Activated B cell treated with CpG ODN at 0.5 μM for 24 hours (primary cell): ENCODE data around the gene RORB. TPM values are rescaled to one million over a fixed set of nuclear protein-coding genes. Genes with fewer than 3 reads are reported as not detected.

Source experiments
- ATAC-seq: fragments of 200-7000 bp; cut with Tn5 transposase; one replicate; pipeline ENCODE4 v1.10.0; 2021; ENCODE audit warnings: low read depth, mild to moderate bottlenecking, moderate library complexity
- CTCF ChIA-PET: fragments of 350-600 bp; sonication (Branson Sonifier 250); formaldehyde crosslinking; loops from one replicate; lab custom pipeline; 2021; ENCODE audit warnings: antibody characterized with exemption; lab: Charles Lee
- POLR2A ChIA-PET: fragments of 350-600 bp; sonication (Branson Sonifier 250); formaldehyde crosslinking; loops from one replicate; lab custom pipeline; 2021; ENCODE audit warnings: antibody characterized with exemption; lab: Charles Lee
- DNase-seq: peaks from one replicate; pipeline ENCODE4 v3.0.0; 2022
- H3K27ac Mint-ChIP-seq: one replicate; pipeline ENCODE4 v1.8.0; 2020; ENCODE audit warnings: mixed read lengths
- H3K27me3 Mint-ChIP-seq: one replicate; pipeline ENCODE4 v1.8.0; 2021; ENCODE audit warnings: mixed read lengths
- H3K36me3 Mint-ChIP-seq: one replicate; pipeline ENCODE4 v1.8.0; 2021; ENCODE audit warnings: low read depth, mixed read lengths
- H3K4me1 Mint-ChIP-seq: one replicate; pipeline ENCODE4 v1.8.0; 2021; ENCODE audit warnings: mixed read lengths
- H3K4me3 Mint-ChIP-seq: one replicate; pipeline ENCODE4 v1.8.0; 2020; ENCODE audit warnings: mild to moderate bottlenecking, mixed read lengths
- H3K9me3 Mint-ChIP-seq: one replicate; pipeline ENCODE4 v1.8.0; 2020; ENCODE audit warnings: mixed read lengths
- intact Hi-C: fragments of 100-400 bp; cut with micrococcal nuclease; formaldehyde crosslinking; loops from one replicate; pipeline ENCODE4 v1.15.1; 2024
- total RNA-seq: library from RNA; stranded (reverse); gene quantifications from 2 replicates; pipeline ENCODE4 v1.2.3, GENCODE V29; 2022
- TF ChIP-seq, protein P1 (sequence below): fragments of 200-600 bp; IDR thresholded peaks from one replicate; pipeline ENCODE4 v1.8.0; 2022; ENCODE audit warnings: antibody characterized with exemption, mild to moderate bottlenecking

Gene RORB
- total RNA-seq, 1 donor from 2014 or later, result not detected

DNA sequence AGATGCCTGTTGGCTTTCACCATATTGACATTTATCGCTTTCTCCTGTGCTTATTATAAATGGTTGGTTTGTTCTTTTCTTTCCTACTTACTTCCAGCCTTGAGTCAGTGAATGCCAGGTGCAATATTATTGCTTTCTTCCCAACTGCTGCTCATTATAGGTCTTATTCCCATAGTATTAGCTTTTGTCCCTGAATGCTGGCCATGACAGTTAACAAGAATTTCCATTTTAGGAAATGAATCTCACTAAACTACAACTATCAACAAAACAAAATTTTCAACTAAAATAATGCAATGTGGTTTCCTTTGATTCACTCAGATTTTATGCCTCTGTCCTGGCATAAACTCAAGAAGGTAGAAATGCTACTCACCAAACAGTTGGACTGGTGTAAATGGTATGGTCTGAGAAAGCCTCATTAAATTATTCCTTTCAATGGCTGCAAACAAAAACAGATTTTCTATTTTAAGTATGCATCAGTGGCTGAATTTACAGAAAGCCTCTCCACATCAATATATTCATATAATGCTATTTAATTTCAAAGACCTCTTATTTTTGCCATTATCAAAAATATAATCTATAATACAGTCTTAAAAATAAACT is 245.2 kb downstream of the RORB start:
- Mint-ChIP-seq H3K36me3 (no peaks in the 10 kb centered on the region), H3K4me1 (peaks cover 2% of the 10 kb centered on the region), H3K27ac (no peak overlapping the region), H3K27me3 (peaks cover 27% of the 10 kb centered on the region), H3K9me3 (no peaks in the 10 kb centered on the region), H3K4me3 (no peak overlapping the region)
- DNase-seq, result no peak
- ChIA-PET CTCF (interaction anchor here (0.7 to 1.2 kb wide), 4 partner anchors 9 to 1542 kb away, joined by 3 read pairs; no protein-coding TSS in a partner anchor), POLR2A (no interaction called here)
- intact Hi-C loops, result loop anchor here (1.0 kb wide), 1 partner anchor 164 kb away; no protein-coding TSS in a partner anchor
- TF ChIP-seq, protein P1, sequence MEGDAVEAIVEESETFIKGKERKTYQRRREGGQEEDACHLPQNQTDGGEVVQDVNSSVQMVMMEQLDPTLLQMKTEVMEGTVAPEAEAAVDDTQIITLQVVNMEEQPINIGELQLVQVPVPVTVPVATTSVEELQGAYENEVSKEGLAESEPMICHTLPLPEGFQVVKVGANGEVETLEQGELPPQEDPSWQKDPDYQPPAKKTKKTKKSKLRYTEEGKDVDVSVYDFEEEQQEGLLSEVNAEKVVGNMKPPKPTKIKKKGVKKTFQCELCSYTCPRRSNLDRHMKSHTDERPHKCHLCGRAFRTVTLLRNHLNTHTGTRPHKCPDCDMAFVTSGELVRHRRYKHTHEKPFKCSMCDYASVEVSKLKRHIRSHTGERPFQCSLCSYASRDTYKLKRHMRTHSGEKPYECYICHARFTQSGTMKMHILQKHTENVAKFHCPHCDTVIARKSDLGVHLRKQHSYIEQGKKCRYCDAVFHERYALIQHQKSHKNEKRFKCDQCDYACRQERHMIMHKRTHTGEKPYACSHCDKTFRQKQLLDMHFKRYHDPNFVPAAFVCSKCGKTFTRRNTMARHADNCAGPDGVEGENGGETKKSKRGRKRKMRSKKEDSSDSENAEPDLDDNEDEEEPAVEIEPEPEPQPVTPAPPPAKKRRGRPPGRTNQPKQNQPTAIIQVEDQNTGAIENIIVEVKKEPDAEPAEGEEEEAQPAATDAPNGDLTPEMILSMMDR, result no peak
- no peak for ATAC-seq
